CD4-positive, alpha-beta T cell treated with Interleukin-4 for 1 hour (primary cell): ENCODE data around the gene PPIP5K1.

Source experiments
- DNase-seq, 2 donors: peaks; one replicate each; pipeline ENCODE4 v3.0.0-alpha.2; 2020 to 2022

PPIP5K1 gene

DNA sequence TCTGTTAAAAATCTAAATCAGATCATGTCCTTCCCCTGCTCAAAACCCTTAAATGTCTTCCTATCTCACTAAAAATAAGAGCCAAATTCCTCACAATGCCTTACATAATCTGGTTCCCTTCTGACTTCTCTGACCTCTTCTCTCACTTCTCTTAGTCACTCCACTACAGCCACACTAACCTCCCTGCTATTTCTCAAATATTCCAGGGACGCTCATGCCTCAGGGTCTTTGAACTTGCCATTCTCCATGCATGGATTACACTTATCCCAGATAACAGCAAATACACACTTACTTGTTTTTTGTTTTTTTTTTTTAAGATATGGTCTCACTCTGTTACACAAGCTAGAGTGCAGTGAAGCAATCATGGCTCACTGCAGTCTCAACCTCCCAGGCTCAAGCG, 105.6 kb downstream of the PPIP5K1 start:
- DNase-seq, result no peak
